Gastrocnemius medialis (tissue), 4 donors: ENCODE measurements around the gene ZMYND11.

Source experiments
- CTCF ChIP-seq, 5 experiments: fragments of 450-650 bp in 3 of 5; fragments of 200-600 bp in 2 of 5; sonication (generic) in 2 of 5; IDR thresholded peaks in 4 of 5; conservative IDR thresholded peaks in 1 of 5; 1 replicate in 4 of 5; 2 replicates in 1 of 5; pipeline ENCODE4 v1.5.1; 2016 to 2019; ENCODE audit warnings: antibody characterized with exemption in 5 of 5, mild to moderate bottlenecking in 3 of 5, moderate library complexity in 3 of 5
- POLR2A ChIP-seq, 2 donors: fragments of 450-650 bp; IDR thresholded peaks; one replicate each; pipeline ENCODE4 v1.6.1; 2017; ENCODE audit warnings: antibody characterized with exemption in 2 of 2, mild to moderate bottlenecking in 2 of 2, moderate library complexity in 2 of 2

GRCh38 chr10:209357-209756, 74.1 kb downstream of the ZMYND11 start:
- no peak for TF ChIP-seq POLR2A (IDR thresholded peaks at IDR 0.05)
- TF ChIP-seq CTCF (IDR thresholded peaks at IDR 0.05 in 4 of 5, conservative IDR thresholded peaks at IDR 0.05 in 1 of 5): no peak
